Hepatocyte (in vitro differentiated cells): Measurements from ENCODE around the gene TTF2. TPM values are rescaled to one million over a fixed set of nuclear protein-coding genes. Genes with fewer than 3 reads are reported as not detected.
A peak's percentile ranks its signal among the peaks of the same experiment; 100 is the strongest.

Experiments used
- DNase-seq: peaks from one replicate; pipeline ENCODE4 v3.0.0-alpha.2; 2016; ENCODE audit warnings: low spot score
- H2AFZ ChIP-seq: fragments of 200-600 bp; sonication (generic); 2 replicates; pipeline ENCODE4 v1.6.0; 2016; ENCODE audit warnings: antibody characterized with exemption, mild to moderate bottlenecking
- H3K27ac ChIP-seq: fragments of 200-600 bp; sonication (generic); 2 replicates; pipeline ENCODE4 v1.5.1; 2016; ENCODE audit warnings: mild to moderate bottlenecking
- H3K27me3 ChIP-seq: fragments of 200-600 bp; sonication (generic); 2 replicates; pipeline ENCODE4 v1.6.1; 2016
- H3K36me3 ChIP-seq: fragments of 200-600 bp; sonication (generic); replicated peaks from 2 replicates; pipeline ENCODE4 v1.5.1; 2016; ENCODE audit warnings: low read depth; ENCODE audit not compliant: insufficient read depth
- H3K4me1 ChIP-seq: fragments of 200-600 bp; sonication (generic); 2 replicates; pipeline ENCODE4 v1.5.1; 2016; ENCODE audit warnings: mild to moderate bottlenecking, moderate library complexity; ENCODE audit not compliant: insufficient read depth
- H3K4me2 ChIP-seq: fragments of 200-600 bp; sonication (generic); 2 replicates; pipeline ENCODE4 v1.6.0; 2016
- H3K4me3 ChIP-seq: fragments of 200-600 bp; sonication (generic); 2 replicates; pipeline ENCODE4 v1.5.1; 2016; ENCODE audit warnings: mild to moderate bottlenecking
- H3K79me2 ChIP-seq: fragments of 200-600 bp; sonication (generic); 2 replicates; pipeline ENCODE4 v1.6.0; 2017; ENCODE audit warnings: mild to moderate bottlenecking
- H3K9me2 ChIP-seq: fragments of 200-600 bp; sonication (generic); replicated peaks from 2 replicates; pipeline ENCODE4 v1.6.0; 2017; ENCODE audit warnings: mild to moderate bottlenecking; ENCODE audit not compliant: insufficient read depth
- H3K9me3 ChIP-seq: fragments of 200-600 bp; sonication (generic); 2 replicates; pipeline ENCODE4 v1.5.1; 2016; ENCODE audit warnings: low read depth, mild to moderate bottlenecking
- H4K20me1 ChIP-seq: fragments of 200-600 bp; sonication (generic); 2 replicates; pipeline ENCODE4 v1.6.0; 2016; ENCODE audit warnings: mild to moderate bottlenecking; ENCODE audit not compliant: insufficient read depth, poor library complexity, severe bottlenecking
- CTCF ChIP-seq: fragments of 200-600 bp; sonication (generic); IDR thresholded peaks from 2 replicates; pipeline ENCODE4 v1.5.1; 2016; ENCODE audit warnings: antibody characterized with exemption, mild to moderate bottlenecking; ENCODE audit not compliant: poor library complexity
- EZH2 ChIP-seq: fragments of 200-600 bp; sonication (generic); IDR thresholded peaks from 2 replicates; pipeline ENCODE4 v1.6.1; 2016; ENCODE audit warnings: antibody characterized with exemption, mild to moderate bottlenecking, borderline replicate concordance
- EZH2phosphoT487 ChIP-seq: fragments of 200-600 bp; sonication (generic); IDR thresholded peaks from one replicate; pipeline ENCODE4 v1.6.1; 2018; ENCODE audit warnings: antibody characterized with exemption, mild to moderate bottlenecking, low read depth, moderate library complexity; ENCODE audit not compliant: unreplicated experiment, severe bottlenecking
- WGBS: methylation state at CpG from one replicate; pipeline ENCODE4 v1.1.6; 2016; ENCODE audit warnings: low lambda C conversion rate; ENCODE audit errors: missing lambda C conversion rate; 5-methylcytosine and 5-hydroxymethylcytosine counted together
- polyA plus RNA-seq: library from polyadenylated mRNA; unstranded; fragments of >200 nt; fragmentation: Nextera tagmentation; extraction: Ambion mirVana; gene quantifications from 2 replicates; pipeline ENCODE4 v1.2.1, GENCODE V29; 2016
- total RNA-seq: library from RNA; depleted of rRNA; stranded (reverse); fragments of >200 nt; gene quantifications from 2 replicates; pipeline ENCODE4 v1.2.3, GENCODE V29; 2014

The TTF2 gene
- total and polyA plus RNA-seq, 2 experiments from 2014 or later, result 13.8 to 14.3 TPM

- Histone ChIP-seq H3K27ac (peak overlapping the region; percentile 39), H3K36me3 (no peaks in the 10 kb centered on the region), H3K9me3 (no peaks in the 10 kb centered on the region), H3K9me2 (no peaks in the 10 kb centered on the region), H4K20me1 (no peaks in the 10 kb centered on the region), H3K4me2 (peak overlapping the region; percentile 42), H3K27me3 (no peaks in the 10 kb centered on the region), H2AFZ (peak overlapping the region; percentile 59), H3K4me1 (no peaks in the 10 kb centered on the region), H3K79me2 (no peaks in the 10 kb centered on the region), H3K4me3 (no peak overlapping the region)
- 67% methylated on average over 8 of the region's 8 CpGs for WGBS
- no peak for DNase-seq
- TF ChIP-seq EZH2phosphoT487, result no peak
- TF ChIP-seq CTCF, result no peak
- no peak for TF ChIP-seq EZH2
Measured at GRCh38 chr1:117051224-117052064, 8.7 kb upstream of the TTF2 start.

GRCh38 chr1:117054068-117054467 is 6.1 kb upstream of the TTF2 start:
- no peaks in the 10 kb centered on the region for H3K27me3 ChIP-seq
- no peaks in the 10 kb centered on the region for H3K9me3 ChIP-seq
- H3K4me1 ChIP-seq, result no peaks in the 10 kb centered on the region
- no peak for DNase-seq
- H3K79me2 ChIP-seq, result no peaks in the 10 kb centered on the region
- H3K4me2 ChIP-seq, result no peak overlapping the region
- no peaks in the 10 kb centered on the region for H3K36me3 ChIP-seq
- H2AFZ ChIP-seq, result no peak overlapping the region
- no peak overlapping the region for H3K27ac ChIP-seq
- no peaks in the 10 kb centered on the region for H4K20me1 ChIP-seq
- H3K9me2 ChIP-seq, result no peaks in the 10 kb centered on the region
- TF ChIP-seq CTCF (no peak), EZH2 (no peak), EZH2phosphoT487 (no peak)
- H3K4me3 ChIP-seq, result no peak overlapping the region

- Histone ChIP-seq H4K20me1 (no peaks in the 10 kb centered on the region), H3K79me2 (no peaks in the 10 kb centered on the region), H3K27ac (peak overlapping the region; percentile 22), H3K36me3 (no peaks in the 10 kb centered on the region), H2AFZ (peak overlapping the region; percentile 31), H3K4me1 (no peaks in the 10 kb centered on the region), H3K4me3 (peak overlapping the region; percentile 9), H3K9me2 (no peaks in the 10 kb centered on the region), H3K9me3 (no peaks in the 10 kb centered on the region), H3K27me3 (no peaks in the 10 kb centered on the region), H3K4me2 (peak overlapping the region; percentile 74)
- WGBS, result 43% methylated on average over 4 of the region's 4 CpGs
- TF ChIP-seq EZH2 (no peak), EZH2phosphoT487 (no peak), CTCF (no peak)
- no peak for DNase-seq
Measured at GRCh38 chr1:117058810-117059209, 1.3 kb upstream of the TTF2 start.
